ENCODE measurements around the gene KPNA6. TPM values are rescaled to one million over a fixed set of nuclear protein-coding genes. Genes with fewer than 3 reads are reported as not detected.

KPNA6 gene
- total RNA-seq, 1 donor from 2014 or later = 28.7 TPM

DNA sequence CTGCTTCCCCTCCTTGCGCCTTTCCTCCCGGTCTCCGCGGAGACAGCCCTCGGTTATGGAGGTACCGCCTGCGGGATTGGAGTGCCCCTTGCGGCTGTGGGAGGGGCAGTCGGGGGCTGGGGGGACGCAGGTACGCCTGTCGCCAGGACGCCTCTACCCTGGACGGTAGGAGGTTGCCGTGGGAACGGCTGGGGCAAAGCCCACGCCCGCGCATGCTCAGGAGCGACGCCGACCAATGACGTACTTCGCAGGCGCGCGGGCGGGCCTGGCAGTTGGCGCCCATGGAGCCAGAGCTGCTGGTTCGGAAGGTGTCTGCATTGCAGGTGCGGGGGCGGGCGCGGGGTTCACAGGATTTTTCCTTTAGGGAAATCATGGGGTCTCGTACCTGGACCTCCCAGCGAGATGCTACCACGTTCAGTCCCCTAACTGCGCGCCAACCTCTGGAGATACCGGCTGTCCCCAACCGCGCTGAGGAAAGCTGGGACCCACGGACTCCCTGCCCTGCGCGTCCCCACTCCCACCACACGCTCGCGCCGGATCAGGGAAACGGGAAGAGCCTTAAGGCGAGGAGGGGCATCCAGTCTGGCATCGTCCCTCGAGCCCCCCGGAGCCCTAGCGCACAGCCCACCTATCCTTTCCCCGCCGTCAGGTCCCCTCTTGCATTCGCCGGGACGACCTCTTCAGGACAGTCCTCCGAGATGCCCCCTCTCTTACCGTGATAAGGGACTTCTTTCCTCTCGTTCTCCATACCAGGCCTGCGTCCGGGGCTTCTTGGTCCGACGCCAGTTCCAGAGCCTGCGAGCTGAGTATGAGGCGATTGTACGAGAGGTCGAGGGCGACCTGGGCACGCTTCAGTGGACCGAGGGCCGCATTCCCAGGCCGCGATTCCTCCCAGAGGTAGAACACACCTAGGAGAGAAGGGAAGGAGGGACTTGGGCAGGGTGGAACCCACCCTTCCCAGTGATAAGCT is 97.8 kb downstream of the KPNA6 start, which contains the start of gene IQCC:
TSS of gene IQCC (plus strand) at position 271 of the 970 bp plus-strand sequence. CDS start at position 282, 11 bp downstream.
- intact Hi-C loops (cut with DNase I) = no loop called here
- Histone ChIP-seq H3K27ac (peak within 1 kb of the TSS; percentile 40), H3K4me1 (peaks cover 29% of the 10 kb centered on the region), H3K36me3 (no peaks in the 10 kb centered on the region), H3K27me3 (no peaks in the 10 kb centered on the region), H3K9me3 (no peaks in the 10 kb centered on the region), H3K4me3 (peak within 1 kb of the TSS; percentile 62 to 73)
- no peak for TF ChIP-seq CTCF (IDR thresholded peaks at IDR 0.05)
- TF ChIP-seq POLR2A (IDR thresholded peaks at IDR 0.05) = peak in 1 of 2 donors; percentile 29
- TF ChIP-seq POLR2AphosphoS5 (IDR thresholded peaks at IDR 0.05; ENCODE audit: insufficient read depth in 1 of 2, low read depth in 1 of 2) = peak; percentile 76 to 92
- DNase-seq (ENCODE audit: extremely low spot score in 2 of 2) = no peak

DNA sequence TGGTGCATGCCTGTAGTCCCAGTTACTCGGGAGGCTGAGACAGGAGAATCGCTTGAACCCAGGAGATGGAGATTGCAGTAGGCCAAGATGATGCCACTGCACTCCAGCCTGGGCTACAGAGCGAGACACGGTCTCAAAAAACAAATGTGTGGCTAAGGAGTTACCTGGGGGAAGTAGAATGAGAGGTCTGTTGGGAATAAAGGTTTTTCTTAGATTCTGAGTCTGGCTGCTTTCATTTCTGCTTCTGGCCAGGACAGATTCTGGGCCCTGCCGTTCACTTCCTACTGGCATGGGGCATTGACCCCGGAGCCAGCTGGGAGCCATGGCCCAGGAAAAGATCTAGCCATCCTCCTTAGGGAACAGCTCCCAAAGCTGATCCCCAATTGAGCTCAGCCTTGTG is 100.6 kb downstream of the KPNA6 start:
- Histone ChIP-seq H3K4me3 (no peak overlapping the region), H3K27me3 (no peaks in the 10 kb centered on the region), H3K9me3 (no peaks in the 10 kb centered on the region), H3K27ac (no peak overlapping the region), H3K36me3 (no peaks in the 10 kb centered on the region), H3K4me1 (peaks cover 16% of the 10 kb centered on the region)
- intact Hi-C loops (cut with DNase I) = no loop called here
- TF ChIP-seq POLR2AphosphoS5 (IDR thresholded peaks at IDR 0.05; ENCODE audit: insufficient read depth in 1 of 2, low read depth in 1 of 2) = no peak
- TF ChIP-seq CTCF (IDR thresholded peaks at IDR 0.05) = no peak
- DNase-seq (ENCODE audit: extremely low spot score in 2 of 2) = no peak

- no peak for DNase-seq (ENCODE audit: extremely low spot score in 2 of 2)
- H3K9me3 ChIP-seq = no peaks in the 10 kb centered on the region
- intact Hi-C loops (cut with DNase I) = no loop called here
- no peaks in the 10 kb centered on the region for H3K36me3 ChIP-seq
- H3K27ac ChIP-seq = no peak within 1 kb of the TSS
- H3K4me3 ChIP-seq = no peak within 1 kb of the TSS
- no peaks in the 10 kb centered on the region for H3K27me3 ChIP-seq
- TF ChIP-seq POLR2A (IDR thresholded peaks at IDR 0.05) (no peak), POLR2AphosphoS5 (IDR thresholded peaks at IDR 0.05; ENCODE audit: insufficient read depth in 1 of 2, low read depth in 1 of 2) (peak in 1 of 2 donors; percentile 29)
- H3K4me1 ChIP-seq = peaks cover 16% of the 10 kb centered on the region
These were observed 101.1 kb downstream of the KPNA6 start, which contains the start of gene DCDC2B for GRCh38 chr1:32208891-32209328. Gene DCDC2B (plus strand): TSS chr1:32209089. CDS start chr1:32209094, 5 bp downstream.

DNA sequence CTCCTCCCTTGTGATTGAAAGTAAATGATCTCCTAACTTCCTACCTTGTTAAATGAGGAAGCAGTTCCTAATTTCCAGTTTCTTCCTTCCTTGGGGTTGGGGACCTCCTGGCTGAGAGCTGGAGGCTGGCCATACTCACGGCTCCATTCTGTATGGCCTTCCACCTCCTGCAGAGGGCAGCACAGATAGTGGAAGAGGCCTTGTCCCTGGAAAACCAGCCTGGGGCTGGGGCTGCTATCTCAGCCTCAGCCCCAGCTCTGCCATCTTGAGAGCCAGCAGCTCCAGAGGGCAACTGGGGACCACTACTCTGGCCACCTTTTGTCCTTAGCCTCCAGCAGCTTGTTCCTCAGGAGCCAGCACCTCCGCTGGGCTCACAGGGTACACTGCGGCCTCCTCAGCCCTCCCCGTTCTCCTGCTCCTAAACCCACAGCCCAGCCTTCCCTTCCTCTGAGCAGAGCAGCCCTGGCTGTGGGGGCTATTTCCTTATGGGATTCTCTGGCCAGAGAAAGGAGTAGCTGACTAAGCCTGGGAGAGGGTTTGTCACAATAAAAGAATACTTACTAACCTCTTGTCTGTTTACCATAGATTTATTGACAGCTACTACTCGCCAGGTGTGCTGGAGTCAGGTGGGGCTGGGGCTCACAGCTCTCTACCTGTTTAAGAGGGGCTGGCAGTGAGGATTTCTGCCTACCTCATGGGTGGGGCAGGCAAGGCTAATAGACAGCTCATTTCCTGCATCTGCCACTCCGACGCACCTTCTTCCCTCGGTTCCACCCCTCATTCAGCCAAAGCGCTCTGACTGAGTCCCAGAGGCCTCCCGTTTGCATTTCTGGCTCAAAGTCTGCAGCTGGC is 108.0 kb downstream of the KPNA6 start:
- peaks cover 5% of the 10 kb centered on the region for H3K4me1 ChIP-seq
- peaks cover 0 to 22% of the 10 kb centered on the region in 2 donors for H3K36me3 ChIP-seq
- no peak overlapping the region for H3K4me3 ChIP-seq
- no peaks in the 10 kb centered on the region for H3K9me3 ChIP-seq
- DNase-seq (ENCODE audit: extremely low spot score in 2 of 2) = no peak
- no peaks in the 10 kb centered on the region for H3K27me3 ChIP-seq
- intact Hi-C loops (cut with DNase I) = no loop called here
- no peak overlapping the region for H3K27ac ChIP-seq
- TF ChIP-seq POLR2A (IDR thresholded peaks at IDR 0.05) (no peak), CTCF (IDR thresholded peaks at IDR 0.05) (peak in 2 of 3 experiments; percentile 24 to 37), POLR2AphosphoS5 (IDR thresholded peaks at IDR 0.05; ENCODE audit: insufficient read depth in 1 of 2, low read depth in 1 of 2) (peak in 1 of 2 donors; percentile 25)

DNA sequence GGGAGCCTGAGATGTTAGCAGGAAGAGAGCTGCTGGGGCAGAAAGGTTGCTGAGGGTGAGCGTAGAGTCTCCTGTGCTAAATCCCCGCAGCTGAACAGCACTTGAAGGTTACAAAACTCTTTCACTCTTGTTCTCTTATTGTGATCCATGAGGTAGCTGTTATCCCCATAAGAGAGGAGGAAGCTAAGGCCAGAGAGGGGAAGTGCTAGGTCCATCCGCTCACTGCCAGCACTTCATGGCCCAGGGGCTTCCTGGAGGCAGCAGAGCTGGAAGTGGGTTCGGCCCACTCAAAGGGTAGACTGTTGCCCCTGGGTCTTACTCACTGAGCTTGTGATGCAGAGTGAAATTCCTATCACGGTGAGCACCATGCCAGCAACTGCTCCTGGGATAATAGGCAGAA is 108.7 kb downstream of the KPNA6 start:
- Histone ChIP-seq H3K4me1 (peaks cover 12% of the 10 kb centered on the region), H3K9me3 (no peaks in the 10 kb centered on the region), H3K27ac (no peak overlapping the region), H3K36me3 (peaks cover 0 to 22% of the 10 kb centered on the region in 2 donors), H3K27me3 (no peaks in the 10 kb centered on the region), H3K4me3 (no peak overlapping the region)
- DNase-seq (ENCODE audit: extremely low spot score in 2 of 2) = no peak
- TF ChIP-seq POLR2A (IDR thresholded peaks at IDR 0.05) (no peak), CTCF (IDR thresholded peaks at IDR 0.05) (no peak), POLR2AphosphoS5 (IDR thresholded peaks at IDR 0.05; ENCODE audit: insufficient read depth in 1 of 2, low read depth in 1 of 2) (no peak)
- intact Hi-C loops (cut with DNase I) = no loop called here

Data from vagina (tissue), 2 donors.